T-cell (primary cell): ENCODE measurements around the gene SIGMAR1. TPM values are rescaled to one million over a fixed set of nuclear protein-coding genes. Genes with fewer than 3 reads are reported as not detected.
A peak's percentile ranks its signal among the peaks of the same experiment; 100 is the strongest.

Experiments
- ATAC-seq, 4 experiments: fragments of 200-7000 bp in 3 of 4; fragments of 150-1000 bp in 1 of 4; cut with Tn5 transposase; replicated peaks in 1 of 4; 1 replicate in 3 of 4; 2 replicates in 1 of 4; pipeline ENCODE4 v1.10.0; 2021; ENCODE audit warnings: moderate library complexity in 3 of 4, mild to moderate bottlenecking in 2 of 4, moderate number of reproducible peaks in 1 of 4
- CTCF ChIA-PET, 2 donors: fragments of 300-600 bp; sonication (Branson Sonifier 250); formaldehyde crosslinking; loops; one replicate each; lab custom pipeline; 2022; ENCODE audit warnings: antibody characterized with exemption in 2 of 2; lab: Charles Lee
- POLR2A ChIA-PET, 2 donors: fragments of 300-600 bp; sonication (Branson Sonifier 250); formaldehyde crosslinking; loops; one replicate each; lab custom pipeline; 2022; ENCODE audit warnings: antibody characterized with exemption in 2 of 2; lab: Charles Lee
- DNase-seq, 35 experiments: peaks; one replicate each; pipeline versions ENCODE4 v3.0.0 to v3.0.0-alpha.2; 2013 to 2023
- H3K27ac ChIP-seq: one replicate; pipeline ENCODE4 v1.5.1; 2013; ENCODE audit warnings: low read length
- H3K27me3 ChIP-seq, 2 experiments: replicated peaks in 1 of 2; 1 replicate in 1 of 2; 2 replicates in 1 of 2; pipeline versions ENCODE4 v1.6.1 to v1.7.0; 2013; ENCODE audit warnings: low read length in 1 of 2, mixed read lengths in 1 of 2; ENCODE audit not compliant: control insufficient read depth in 2 of 2, insufficient read depth in 2 of 2; ENCODE audit errors: extremely low read depth in 1 of 2
- H3K36me3 ChIP-seq, 2 donors: 1 replicate in 1 of 2; 2 replicates in 1 of 2; pipeline versions ENCODE4 v1.6.1 to v1.7.0; 2013; ENCODE audit warnings: low read length in 1 of 2; ENCODE audit not compliant: control insufficient read depth in 2 of 2, insufficient read depth in 1 of 2; ENCODE audit errors: extremely low read depth in 1 of 2
- H3K4me1 ChIP-seq, 2 experiments: 1 replicate in 1 of 2; 2 replicates in 1 of 2; pipeline versions ENCODE4 v1.6.1 to v1.7.0; 2013; ENCODE audit warnings: low read length in 2 of 2, mixed read lengths in 1 of 2; ENCODE audit not compliant: insufficient read depth in 2 of 2, control insufficient read depth in 1 of 2; ENCODE audit errors: extremely low read depth in 1 of 2
- H3K4me3 ChIP-seq, 2 donors: 1 replicate in 1 of 2; 2 replicates in 1 of 2; pipeline versions ENCODE4 v1.5.1 to v1.7.0; 2013; ENCODE audit warnings: mild to moderate bottlenecking in 2 of 2, low read length in 1 of 2, moderate library complexity in 1 of 2; ENCODE audit not compliant: control insufficient read depth in 1 of 2; ENCODE audit errors: extremely low read depth in 1 of 2
- H3K9me3 ChIP-seq: 2 replicates; pipeline ENCODE4 v1.7.0; 2013
- H3K27ac Mint-ChIP-seq, 2 donors: one replicate each; pipeline ENCODE4 v1.8.0; 2020 to 2021; ENCODE audit warnings: mild to moderate bottlenecking in 2 of 2, mixed read lengths in 2 of 2
- H3K27me3 Mint-ChIP-seq, 2 donors: one replicate each; pipeline ENCODE4 v1.8.0; 2021 to 2022; ENCODE audit warnings: mixed read lengths in 2 of 2
- H3K36me3 Mint-ChIP-seq: one replicate; pipeline ENCODE4 v1.8.0; 2021; ENCODE audit warnings: mixed read lengths
- H3K4me1 Mint-ChIP-seq, 3 donors: one replicate each; pipeline ENCODE4 v1.8.0; 2020 to 2022; ENCODE audit warnings: mixed read lengths in 3 of 3, mild to moderate bottlenecking in 1 of 3
- H3K4me3 Mint-ChIP-seq, 3 donors: one replicate each; pipeline ENCODE4 v1.8.0; 2020 to 2022; ENCODE audit warnings: mild to moderate bottlenecking in 3 of 3, mixed read lengths in 3 of 3, moderate library complexity in 3 of 3
- H3K9me3 Mint-ChIP-seq, 3 donors: one replicate each; pipeline ENCODE4 v1.8.0; 2020 to 2022; ENCODE audit warnings: mixed read lengths in 3 of 3
- WGBS: methylation state at CpG from one replicate; pipeline ENCODE4 v1.1.5; 2013; ENCODE audit warnings: missing lambda C conversion rate; ENCODE audit not compliant: insufficient coverage; 5-methylcytosine and 5-hydroxymethylcytosine counted together
- total RNA-seq, 35 experiments: library from RNA in 6 of 35; stranded (reverse) in 6 of 35; fragments of 120-200 nt in 1 of 35; gene quantifications; one replicate each; pipeline versions ENCODE4 v1.2.1 to v1.2.4 and lab custom pipeline; 2013 to 2026

The SIGMAR1 gene
- total RNA-seq, 5 donors from 2014 or later (not counting 1 experiment from before 2014, with no cell fraction given) = 27.7 to 65.9 (median 60.9) TPM

DNA sequence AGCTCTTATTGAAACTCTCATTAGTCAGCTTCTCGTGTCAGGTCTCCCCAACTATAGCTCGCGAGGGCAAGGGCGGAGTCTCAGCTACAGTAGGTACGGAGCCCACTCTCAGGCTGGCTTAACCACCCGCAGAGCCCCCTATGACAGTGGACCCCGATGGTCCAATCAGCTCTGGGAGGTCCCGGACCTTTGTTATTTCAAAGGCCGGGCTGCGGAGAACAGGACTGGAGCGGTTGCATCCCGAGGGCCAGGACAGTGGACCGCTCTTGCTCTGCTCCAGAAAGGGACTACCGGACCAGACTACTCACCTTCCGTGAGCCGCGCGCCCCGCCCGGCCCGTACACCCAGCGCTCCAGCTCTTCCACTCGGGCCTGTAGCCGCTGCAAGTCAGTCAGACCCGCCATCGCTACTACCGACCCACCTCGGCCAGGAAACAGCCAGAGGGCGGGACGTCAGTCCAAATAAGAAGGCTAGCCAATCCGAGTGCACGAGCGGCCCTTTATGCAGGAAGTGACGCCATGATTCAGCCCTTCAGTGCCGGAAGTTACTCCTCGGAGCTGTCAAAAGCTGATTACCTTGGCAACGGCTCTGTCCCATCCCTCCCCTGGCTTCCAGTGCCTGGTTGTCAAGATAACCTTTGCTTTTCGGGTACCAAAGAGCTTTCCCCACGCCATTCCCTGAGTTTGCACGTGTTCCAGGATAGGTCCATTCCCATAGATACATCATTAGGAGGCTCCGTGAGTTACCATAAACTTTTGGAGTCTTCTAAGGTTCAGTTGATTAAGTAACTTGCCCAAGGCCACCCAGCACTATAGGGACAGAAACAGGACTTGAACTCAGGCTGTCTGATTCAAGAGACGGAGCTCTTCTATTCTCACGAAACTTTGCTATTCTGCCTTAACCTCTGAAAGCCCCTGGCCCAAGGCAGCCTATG is 17.3 kb downstream of the SIGMAR1 start, which contains the start of gene DCTN3:
DCTN3 (minus strand) TSS at position 435 of the 934 bp plus-strand sequence; CDS start at position 404, 31 bp downstream.
- peak; percentile 98 to 99 (median 99) for ATAC-seq
- H3K36me3 ChIP-seq = peaks cover 10 to 27% of the 10 kb centered on the region in 2 donors
- H3K9me3 ChIP-seq = no peaks in the 10 kb centered on the region
- peaks cover 28% of the 10 kb centered on the region for H3K36me3 Mint-ChIP-seq
- H3K4me1 Mint-ChIP-seq = peaks cover 31 to 32% (median 32%) of the 10 kb centered on the region in 3 donors
- H3K4me1 ChIP-seq = peaks cover 6 to 33% of the 10 kb centered on the region in 2 experiments
- H3K4me3 ChIP-seq = peak within 1 kb of the TSS; percentile 77 to 88
- H3K27me3 ChIP-seq = peaks cover 2 to 42% of the 10 kb centered on the region in 2 experiments
- peaks cover 20 to 33% of the 10 kb centered on the region in 2 donors for H3K27me3 Mint-ChIP-seq
- peak within 1 kb of the TSS; percentile 38 for H3K27ac ChIP-seq
- WGBS = 4% methylated on average over 41 of the region's 43 CpGs
- peak within 1 kb of the TSS; percentile 38 to 86 for H3K27ac Mint-ChIP-seq
- peak within 1 kb of the TSS; percentile 93 to 97 (median 95) for H3K4me3 Mint-ChIP-seq
- POLR2A ChIA-PET = interaction anchor here in 1 of 2 donors (0.6 to 1.7 kb wide), 3 partner anchors 14 to 432 kb away, joined by 6 to 10 read pairs (median 9); partner anchors contain the start of gene SIGMAR1
- peak; percentile 71 to 96 (median 91) for DNase-seq
- no peaks in the 10 kb centered on the region for H3K9me3 Mint-ChIP-seq
- CTCF ChIA-PET = interaction anchor here (0.5 to 2.5 kb wide), 14 partner anchors 8 to 956 kb away, joined by 3 to 31 read pairs (median 4); partner anchors contain the start of genes CCL27 (in 1 of the 2), GALT (in 1 of the 2), MYORG (in 1 of the 2) and RPP25L (in 1 of the 2)

DNA sequence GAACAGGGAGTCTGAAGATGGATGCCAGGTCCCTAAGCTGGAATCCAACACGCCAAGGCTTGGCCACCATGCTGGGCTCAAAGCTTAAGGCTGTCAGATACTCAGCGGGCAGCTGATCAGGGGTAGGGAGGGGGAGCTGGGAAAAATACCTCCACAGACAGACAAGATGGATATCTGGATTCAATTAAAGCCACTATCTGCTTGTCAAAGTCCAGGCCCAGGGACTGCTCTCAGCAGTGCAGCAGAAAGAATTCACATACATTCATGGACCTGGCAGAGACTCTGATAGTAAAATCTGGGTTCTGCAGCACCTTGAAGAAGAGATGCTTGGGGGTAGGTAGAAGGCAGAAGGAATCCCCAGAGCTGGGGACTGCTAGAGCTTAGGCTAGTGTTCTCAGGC is 22.5 kb downstream of the SIGMAR1 start:
- WGBS = no CpG with 5 or more reads among the region's 2 CpGs
- no peak for DNase-seq
- H3K4me3 Mint-ChIP-seq = no peak overlapping the region
- peaks cover 34 to 37% (median 36%) of the 10 kb centered on the region in 3 donors for H3K4me1 Mint-ChIP-seq
- peaks cover 10 to 39% of the 10 kb centered on the region in 2 donors for H3K36me3 ChIP-seq
- H3K27me3 ChIP-seq = no peaks in the 10 kb centered on the region
- H3K4me3 ChIP-seq = no peak overlapping the region
- no peaks in the 10 kb centered on the region for H3K9me3 ChIP-seq
- no peaks in the 10 kb centered on the region for H3K27me3 Mint-ChIP-seq
- CTCF ChIA-PET = interaction anchor here (0.7 to 1.3 kb wide), 3 partner anchors 19 to 156 kb away, joined by 4 to 8 read pairs (median 7); partner anchors contain the start of gene DNAI1 (in 1 of the 2)
- H3K9me3 Mint-ChIP-seq = no peaks in the 10 kb centered on the region
- H3K27ac Mint-ChIP-seq = no peak overlapping the region
- no peak for ATAC-seq
- H3K27ac ChIP-seq = no peak overlapping the region
- H3K4me1 ChIP-seq = peaks cover 8 to 33% of the 10 kb centered on the region in 2 experiments
- peaks cover 36% of the 10 kb centered on the region for H3K36me3 Mint-ChIP-seq
- POLR2A ChIA-PET = no interaction called here

- POLR2A ChIA-PET = interaction anchor here in 1 of 2 donors (0.9 kb wide), 1 partner anchor 25 kb away, joined by 3 read pairs; the partner anchor contains the start of gene SIGMAR1
- H3K27me3 Mint-ChIP-seq = no peaks in the 10 kb centered on the region
- Histone ChIP-seq H3K36me3 (peaks cover 10 to 37% of the 10 kb centered on the region in 2 donors), H3K4me3 (peak overlapping the region; percentile 70 to 94), H3K27ac (peak overlapping the region; percentile 55), H3K9me3 (no peaks in the 10 kb centered on the region), H3K4me1 (peaks cover 3 to 26% of the 10 kb centered on the region in 2 experiments), H3K27me3 (no peaks in the 10 kb centered on the region)
- WGBS = 2% methylated on average over 13 of the region's 15 CpGs
- peak overlapping the region; percentile 79 to 87 for H3K27ac Mint-ChIP-seq
- no peaks in the 10 kb centered on the region for H3K9me3 Mint-ChIP-seq
- peaks cover 32% of the 10 kb centered on the region for H3K36me3 Mint-ChIP-seq
- peak; percentile 38 to 47 (median 44) for ATAC-seq
- peak overlapping the region; percentile 79 to 89 (median 80) for H3K4me3 Mint-ChIP-seq
- CTCF ChIA-PET = interaction anchor here (0.7 to 2.6 kb wide), 8 partner anchors 8 to 71 kb away, joined by 3 to 25 read pairs (median 4); partner anchors contain the start of genes DCTN3 (in 1 of the 2) and SIGMAR1 (in 1 of the 2)
- DNase-seq = peak in 28 of 35 experiments; percentile 30 to 84 (median 52)
- peaks cover 19 to 28% (median 25%) of the 10 kb centered on the region in 3 donors for H3K4me1 Mint-ChIP-seq
Measured at GRCh38 chr9:34612788-34613390, 24.7 kb downstream of the SIGMAR1 start.

DNA sequence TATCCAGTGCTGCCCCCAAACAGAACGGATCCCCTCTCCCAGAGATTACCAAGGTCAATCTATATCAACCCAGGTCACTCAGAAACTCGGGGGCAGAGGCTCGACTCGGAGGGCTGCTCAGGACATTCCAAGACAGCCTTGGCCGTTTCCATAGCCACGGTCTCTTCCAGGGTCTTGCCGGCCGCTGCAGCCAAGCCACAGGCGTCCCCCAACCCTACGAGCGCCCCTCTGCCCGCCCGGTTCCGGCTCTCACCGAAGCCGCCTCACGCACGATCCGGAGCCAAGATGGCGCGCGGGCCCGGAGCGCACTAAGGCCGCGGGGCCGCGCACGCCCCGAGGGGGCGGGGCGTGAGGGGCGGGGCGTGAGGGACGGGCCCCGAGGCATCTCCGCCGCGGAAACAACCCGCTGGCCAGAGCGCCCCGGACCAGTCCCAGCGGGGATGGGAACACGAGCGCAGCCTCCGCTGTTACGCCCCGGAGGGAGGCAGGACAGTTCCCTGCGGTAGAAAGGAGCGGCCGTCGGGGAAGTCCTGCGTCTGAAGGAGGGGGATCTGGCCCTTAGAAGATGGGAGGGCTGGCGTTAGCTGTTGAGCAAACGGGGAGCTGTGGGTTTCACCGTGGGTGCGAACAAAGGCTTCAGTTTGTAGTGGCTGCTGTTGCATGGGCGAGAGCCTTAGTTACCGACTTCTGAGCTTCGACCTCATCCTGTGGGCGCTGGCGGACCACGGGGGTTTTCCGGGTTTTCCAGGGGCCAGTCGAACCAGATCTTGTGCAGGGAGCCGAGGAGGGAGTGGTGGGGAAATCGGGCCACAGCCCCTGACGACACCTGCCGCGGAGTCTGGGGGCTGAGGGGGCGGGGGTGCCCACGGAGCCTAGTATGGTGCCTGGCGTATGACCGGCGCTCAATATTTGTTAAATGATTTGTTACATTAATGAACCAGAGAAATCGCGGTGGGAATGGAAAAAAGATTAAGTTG is 25.5 kb downstream of the SIGMAR1 start, which contains the start of gene RPP25L:
RPP25L (minus strand) TSS at position 287 of the 977 bp plus-strand sequence. CDS start 801 bp downstream, outside the sequence.
- Histone ChIP-seq H3K36me3 (peaks cover 5 to 30% of the 10 kb centered on the region in 2 donors), H3K27ac (peak within 1 kb of the TSS; percentile 89), H3K27me3 (no peaks in the 10 kb centered on the region), H3K4me3 (peak within 1 kb of the TSS; percentile 71 to 94), H3K4me1 (peaks cover 3 to 26% of the 10 kb centered on the region in 2 experiments), H3K9me3 (no peaks in the 10 kb centered on the region)
- H3K4me3 Mint-ChIP-seq = peak within 1 kb of the TSS; percentile 79 to 89 (median 80)
- CTCF ChIA-PET = interaction anchor here (1.0 to 2.6 kb wide), 5 partner anchors 8 to 53 kb away, joined by 3 to 25 read pairs (median 7); partner anchors contain the start of gene DCTN3 (in 1 of the 2)
- H3K36me3 Mint-ChIP-seq = peaks cover 25% of the 10 kb centered on the region
- peak; percentile 59 to 93 (median 79) for DNase-seq
- H3K4me1 Mint-ChIP-seq = peaks cover 19 to 28% (median 25%) of the 10 kb centered on the region in 3 donors
- WGBS = under 1% methylated on average over 77 of the region's 77 CpGs
- peak; percentile 93 to 96 (median 93) for ATAC-seq
- no peaks in the 10 kb centered on the region for H3K27me3 Mint-ChIP-seq
- POLR2A ChIA-PET = interaction anchor here in 1 of 2 donors (0.9 kb wide), 1 partner anchor 26 kb away, joined by 3 read pairs; the partner anchor contains the start of gene SIGMAR1
- H3K27ac Mint-ChIP-seq = peak within 1 kb of the TSS; percentile 90 to 94
- no peaks in the 10 kb centered on the region for H3K9me3 Mint-ChIP-seq

- Histone ChIP-seq H3K4me3 (peak overlapping the region; percentile 71 to 94), H3K27ac (peak overlapping the region; percentile 89), H3K36me3 (peaks cover 0 to 22% of the 10 kb centered on the region in 2 donors), H3K4me1 (peaks cover 3 to 26% of the 10 kb centered on the region in 2 experiments), H3K9me3 (no peaks in the 10 kb centered on the region), H3K27me3 (no peaks in the 10 kb centered on the region)
- Mint-ChIP-seq H3K27me3 (no peaks in the 10 kb centered on the region), H3K36me3 (peaks cover 18% of the 10 kb centered on the region), H3K4me1 (peaks cover 19 to 28% (median 25%) of the 10 kb centered on the region in 3 donors), H3K27ac (peak overlapping the region; percentile 90 to 94), H3K9me3 (no peaks in the 10 kb centered on the region), H3K4me3 (peak overlapping the region; percentile 79 to 89 (median 80))
- ATAC-seq (peak in 3 of 4 experiments; percentile 1 to 10 (median 6)), DNase-seq (peak in 2 of 35 experiments; percentile 14 to 24)
- ChIA-PET POLR2A (interaction anchor here in 1 of 2 donors (0.6 kb wide), 1 partner anchor 149 kb away, joined by 5 read pairs; no protein-coding TSS in a partner anchor), CTCF (interaction anchor here (0.8 to 1.3 kb wide), 2 partner anchors 23 to 29 kb away, joined by 3 to 4 read pairs; no protein-coding TSS in a partner anchor)
- WGBS = 61% methylated on average over 10 of the region's 10 CpGs
Measured at GRCh38 chr9:34611251-34611810, 26.3 kb downstream of the SIGMAR1 start.
